ENCODE data around the gene CALML3.
"Not testable (repeated sequence)": the region's sequence is repeated elsewhere in the genome, so short reads cannot be mapped to it uniquely, and the experiment has no call there.

Gene CALML3

GRCh38 chr10:5553400-5554170 is 28.8 kb downstream of the CALML3 start:
- DNase-seq (ENCODE audit: low read depth in 2 of 2), result no peak

GRCh38 chr10:5555021-5555510 is 30.3 kb downstream of the CALML3 start:
- no peak for DNase-seq (ENCODE audit: low read depth in 2 of 2)

- DNase-seq (ENCODE audit: low read depth in 2 of 2), result no peak
Observed at GRCh38 chr10:5555881-5556280, 31.1 kb downstream of the CALML3 start.

DNA sequence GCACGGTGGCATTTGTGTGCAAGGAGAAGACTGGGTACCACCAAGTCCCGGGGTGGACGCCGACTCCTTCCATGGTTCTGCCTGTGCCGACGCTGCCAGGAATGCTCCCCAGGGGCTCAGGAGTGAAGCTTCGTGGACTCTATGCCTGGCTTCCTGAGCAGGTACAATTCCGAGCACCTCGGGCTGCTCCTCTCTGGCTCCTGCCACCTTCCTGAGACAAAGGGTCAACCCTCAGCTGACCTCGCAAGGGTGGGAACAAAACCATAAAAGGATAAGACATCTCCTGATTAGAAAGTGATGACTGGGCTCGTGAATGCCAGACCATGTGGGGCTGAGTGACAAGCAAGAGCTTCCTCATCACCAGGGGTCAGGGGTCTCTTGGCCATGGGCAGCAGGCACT is 31.8 kb downstream of the CALML3 start:
- DNase-seq (ENCODE audit: low read depth in 2 of 2), result no peak

GRCh38 chr10:5557040-5557721 is 32.4 kb downstream of the CALML3 start:
- DNase-seq (ENCODE audit: low read depth in 2 of 2), result no peak

- no peak for DNase-seq (ENCODE audit: low read depth in 2 of 2)
Observed at GRCh38 chr10:5557799-5558771, 33.3 kb downstream of the CALML3 start.

- DNase-seq (ENCODE audit: low read depth in 2 of 2), result not testable (repeated sequence)
Observed at GRCh38 chr10:5559022-5559421, 34.3 kb downstream of the CALML3 start.

DNA sequence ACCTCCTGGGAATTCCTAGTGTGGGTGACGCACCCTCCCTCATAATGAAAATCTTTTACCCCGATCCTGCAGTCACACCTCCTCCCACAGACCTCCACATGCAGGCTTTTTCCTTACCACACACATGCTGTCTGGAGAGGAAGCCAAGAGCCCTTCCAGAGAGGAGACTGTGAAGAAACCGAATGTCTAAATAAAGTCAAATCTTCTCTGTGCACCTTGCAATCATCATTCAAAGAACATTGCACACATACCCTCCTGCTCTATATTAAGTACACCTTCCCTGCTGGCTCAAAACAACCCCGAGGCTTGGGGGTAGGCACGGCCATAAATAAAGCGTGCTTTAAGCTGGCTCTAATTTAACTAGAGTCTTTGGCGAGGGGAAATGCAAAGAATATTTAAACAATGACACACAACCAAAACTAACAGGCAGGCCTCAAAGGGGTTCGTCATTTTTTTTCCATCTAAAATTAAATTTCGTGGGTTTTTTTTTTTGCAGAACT is 34.9 kb downstream of the CALML3 start:
- DNase-seq (ENCODE audit: low read depth in 2 of 2), result no peak

DNA sequence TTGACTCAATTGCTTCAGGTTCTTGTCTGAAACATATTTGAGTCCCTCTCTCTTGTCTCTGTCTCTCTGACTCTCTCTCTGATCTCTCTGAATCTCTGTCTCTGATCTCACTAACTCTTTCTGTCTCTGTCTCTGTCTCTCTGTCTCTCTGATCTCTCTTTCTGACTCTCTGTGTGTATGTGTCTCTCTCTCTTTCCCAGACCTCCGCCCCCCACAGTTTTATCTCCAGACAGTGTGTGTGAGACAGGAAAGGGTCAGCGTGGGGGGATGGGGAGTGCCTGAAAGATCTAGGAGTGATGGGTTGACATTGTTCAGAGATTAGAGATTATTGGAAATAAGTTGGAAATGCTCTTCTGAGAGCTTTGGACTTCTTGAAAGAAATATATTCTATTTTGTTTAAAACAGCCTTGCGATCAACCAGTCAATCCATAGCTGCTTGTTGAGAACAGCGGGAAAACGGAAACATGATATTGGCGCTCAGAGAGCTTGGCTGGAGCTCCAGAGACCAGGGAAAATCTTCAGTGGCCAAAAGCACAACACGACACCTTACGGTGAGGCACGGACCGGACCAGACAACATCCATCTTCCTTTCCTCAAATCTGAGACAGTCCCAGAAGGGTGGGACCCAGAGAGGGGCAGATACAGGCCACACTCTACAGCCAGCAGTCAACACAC is 35.5 kb downstream of the CALML3 start:
- no peak for DNase-seq (ENCODE audit: low read depth in 2 of 2)

DNA sequence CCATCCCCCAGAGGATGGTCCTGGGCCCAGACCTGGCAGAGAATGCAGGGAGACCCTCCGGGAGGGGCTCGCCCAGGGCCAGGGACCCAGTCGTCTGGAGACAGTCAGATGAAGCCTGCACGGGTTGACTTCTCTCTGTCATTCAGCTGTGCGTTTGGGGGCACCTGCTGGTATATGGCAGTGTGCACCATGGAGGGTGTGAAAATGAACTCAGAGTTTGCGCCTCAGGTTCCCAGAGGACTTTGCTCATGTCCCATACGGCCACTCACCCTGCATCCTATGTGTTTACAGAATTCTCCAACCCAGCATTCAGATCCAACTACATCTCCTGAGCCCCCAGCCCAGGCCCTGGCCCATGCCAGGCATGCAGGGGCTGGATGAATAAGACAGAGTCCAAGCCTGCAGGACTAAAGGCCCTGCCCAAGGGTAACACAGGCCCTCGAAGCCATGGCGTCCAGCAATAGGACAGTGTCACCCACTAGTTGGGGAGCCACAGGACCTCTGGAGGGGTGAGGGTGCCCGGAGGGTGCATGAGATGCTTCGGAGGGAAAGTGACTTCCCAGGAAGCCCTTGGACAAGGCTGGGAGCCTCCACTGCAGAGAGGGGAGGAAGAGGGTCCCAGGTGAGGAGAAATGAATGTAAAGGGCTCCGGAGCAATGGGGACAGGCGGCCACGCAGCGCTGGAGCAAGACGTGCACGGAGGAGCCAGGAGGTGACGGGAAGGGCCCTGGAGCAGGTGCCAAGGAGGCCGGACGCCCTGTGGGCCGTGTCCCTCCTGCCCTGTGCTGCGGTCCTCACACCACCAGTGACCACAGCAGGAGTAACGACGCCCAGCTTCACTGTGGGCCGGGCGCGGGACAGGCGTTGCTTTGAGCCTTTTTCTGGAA is 36.3 kb downstream of the CALML3 start:
- DNase-seq (ENCODE audit: low read depth in 2 of 2), result no peak

DNA sequence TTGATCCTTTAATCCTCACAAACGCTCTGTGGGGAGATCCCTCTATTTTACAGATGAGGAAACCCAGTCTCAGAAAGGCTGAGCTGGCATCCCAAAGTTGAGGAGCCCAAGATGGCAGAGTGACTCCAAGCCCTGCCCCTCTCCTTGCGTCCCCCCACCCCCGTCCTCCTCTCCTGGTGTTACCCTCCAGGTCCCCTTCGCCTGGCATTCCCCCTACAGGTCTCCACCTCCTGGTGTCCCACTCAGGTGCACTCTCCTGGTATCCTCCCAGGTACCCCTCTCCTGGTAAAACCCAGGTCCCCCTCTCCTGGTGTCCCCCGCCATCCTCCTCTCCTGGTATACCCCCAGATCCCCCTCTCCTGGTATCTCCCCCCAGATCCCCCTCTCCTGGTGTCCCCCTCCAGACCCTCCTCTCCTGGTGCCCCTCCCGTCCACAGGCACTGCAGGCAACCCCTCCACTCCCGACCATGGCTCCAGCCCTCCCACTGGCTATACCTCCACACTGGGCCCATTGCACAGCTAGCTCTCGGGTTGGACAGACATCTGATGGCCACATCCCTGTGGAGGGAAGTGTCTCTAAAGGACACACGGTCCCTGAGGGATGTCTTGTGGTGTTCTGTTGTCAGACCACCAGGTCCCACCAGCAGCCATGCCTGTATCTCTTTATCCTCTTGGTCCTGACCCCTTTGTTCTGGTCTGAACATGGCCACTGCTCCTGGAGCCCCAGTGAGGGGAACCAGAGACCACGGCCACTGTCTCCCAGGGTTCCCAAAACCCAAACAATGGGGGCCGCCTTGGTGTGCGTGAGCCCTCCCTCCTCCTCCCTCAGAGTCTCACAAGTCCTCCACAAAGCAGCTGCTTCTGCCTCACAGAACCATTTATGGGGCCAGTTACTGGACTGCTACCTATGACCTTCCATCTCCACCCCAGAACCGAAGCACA is 37.2 kb downstream of the CALML3 start:
- DNase-seq (ENCODE audit: low read depth in 2 of 2), result no peak

GRCh38 chr10:5563321-5563961 is 38.7 kb downstream of the CALML3 start:
- no peak for DNase-seq (ENCODE audit: low read depth in 2 of 2)

- no peak for DNase-seq (ENCODE audit: low read depth in 2 of 2)
Observed at GRCh38 chr10:5563991-5564536, 39.3 kb downstream of the CALML3 start.

DNA sequence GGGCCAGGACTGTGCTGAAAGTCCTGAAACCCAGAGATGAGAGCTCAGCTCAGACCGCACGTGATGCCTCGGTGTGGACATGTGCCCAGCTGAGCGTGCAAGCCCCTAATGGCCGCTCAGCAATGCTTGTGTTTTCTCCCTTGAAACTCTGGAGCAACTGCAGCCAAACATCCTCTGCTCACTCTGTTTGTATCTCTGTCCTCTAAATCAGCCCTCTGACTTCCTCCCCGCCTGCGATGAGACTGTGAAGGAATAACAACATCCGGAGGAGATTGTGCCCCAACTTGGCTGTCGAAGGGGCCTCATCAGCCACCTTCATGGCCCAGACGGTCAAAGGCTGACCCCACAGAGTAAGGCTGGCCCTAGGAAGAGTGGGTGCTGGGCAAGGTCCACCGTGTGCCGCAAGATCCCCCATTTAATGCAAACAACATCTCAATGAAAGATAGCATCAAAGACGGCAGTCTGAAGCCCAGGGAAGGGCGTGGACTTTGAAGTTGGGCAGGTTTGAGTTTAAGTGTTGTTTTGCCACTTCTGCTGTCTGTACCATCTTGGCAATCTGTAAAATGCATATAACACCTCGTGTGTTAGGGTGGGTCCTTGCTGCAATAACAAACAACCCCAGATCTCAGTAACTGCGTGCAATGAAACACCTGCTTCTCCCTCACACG is 39.9 kb downstream of the CALML3 start:
- no peak for DNase-seq (ENCODE audit: low read depth in 2 of 2)

DNA sequence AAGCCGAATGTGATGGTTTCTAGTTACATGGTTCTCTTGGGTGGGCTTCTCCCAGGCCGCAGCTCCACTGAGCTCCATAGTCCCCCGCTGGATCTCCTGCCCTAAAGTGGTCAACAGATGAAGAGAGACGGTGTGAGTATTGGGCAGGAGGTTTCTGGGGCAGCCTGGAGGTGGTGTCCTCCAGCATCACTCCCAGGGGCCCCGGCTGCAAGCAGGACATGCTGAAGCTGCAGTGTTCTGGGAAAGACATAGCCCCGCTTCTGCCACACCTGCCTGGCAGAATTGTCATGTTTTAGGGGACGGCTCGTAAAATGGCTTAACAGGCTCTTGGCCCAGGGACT is 40.4 kb downstream of the CALML3 start:
- no peak for DNase-seq (ENCODE audit: low read depth in 2 of 2)

DNA sequence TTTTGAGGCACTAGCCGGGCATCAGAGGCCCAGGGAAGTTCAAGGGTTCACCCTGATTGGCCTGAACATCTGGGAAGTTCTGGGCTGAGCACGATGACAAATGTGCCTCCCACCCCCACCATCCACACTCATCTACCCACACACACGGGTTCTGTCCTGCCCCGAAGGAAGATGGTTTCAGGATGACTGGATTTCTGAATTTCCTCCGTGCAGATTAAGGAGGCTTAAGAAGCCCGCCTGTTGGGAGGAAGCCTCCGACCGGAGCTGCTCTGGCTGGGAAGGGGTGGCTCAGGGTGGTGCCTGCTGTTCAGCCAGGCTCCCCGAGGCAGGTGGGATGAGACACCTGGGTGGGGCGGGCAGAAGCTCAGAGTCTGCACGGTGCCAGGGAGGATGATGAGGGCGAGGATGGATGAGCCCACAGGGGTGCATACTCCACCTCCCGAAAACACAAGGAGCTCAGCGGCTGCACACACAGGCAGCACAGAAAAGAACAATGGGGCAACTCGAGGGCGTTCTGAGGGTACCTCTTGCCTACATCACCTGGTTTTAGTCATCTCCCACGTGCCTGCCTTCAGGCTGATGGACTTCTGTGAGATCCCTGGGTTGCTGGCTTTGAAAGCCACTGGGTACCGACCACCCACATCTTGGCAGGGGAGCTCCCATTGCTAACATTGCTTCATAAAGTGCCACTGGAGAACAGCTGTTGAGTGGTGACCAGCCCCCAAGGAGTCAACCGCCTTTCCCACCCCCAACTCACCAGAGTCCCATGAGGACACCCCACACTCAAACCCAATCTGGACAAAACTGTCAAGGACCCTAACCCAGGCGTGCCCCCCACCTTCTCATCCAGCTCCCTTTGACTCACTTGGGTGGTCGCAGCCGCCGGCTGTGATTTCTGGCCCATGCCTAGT is 41.2 kb downstream of the CALML3 start:
- DNase-seq (ENCODE audit: low read depth in 2 of 2), result no peak

DNA sequence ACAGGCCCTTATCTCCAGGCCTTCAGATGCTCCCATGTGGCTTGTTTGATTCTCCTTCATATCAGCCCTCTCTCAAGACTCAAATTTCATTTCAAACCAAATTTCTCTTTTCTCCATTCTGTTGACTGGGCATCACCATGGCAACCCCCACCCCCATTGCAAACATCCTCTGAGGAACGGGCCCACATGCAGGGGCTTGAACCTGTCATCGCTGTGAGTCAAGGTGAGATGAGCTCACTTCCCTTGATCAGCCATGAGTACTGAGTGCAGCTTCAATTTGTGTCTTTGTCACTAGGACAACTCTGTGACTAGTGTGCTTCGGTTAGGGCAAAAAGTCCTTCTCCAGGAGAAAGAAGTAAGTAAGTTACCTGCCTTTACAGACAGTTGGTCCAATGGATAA is 41.9 kb downstream of the CALML3 start:
- DNase-seq (ENCODE audit: low read depth in 2 of 2), result peak in 1 of 2 donors; percentile 31
